Measurements from ENCODE around the gene UFD1.

UFD1 gene, protein sequence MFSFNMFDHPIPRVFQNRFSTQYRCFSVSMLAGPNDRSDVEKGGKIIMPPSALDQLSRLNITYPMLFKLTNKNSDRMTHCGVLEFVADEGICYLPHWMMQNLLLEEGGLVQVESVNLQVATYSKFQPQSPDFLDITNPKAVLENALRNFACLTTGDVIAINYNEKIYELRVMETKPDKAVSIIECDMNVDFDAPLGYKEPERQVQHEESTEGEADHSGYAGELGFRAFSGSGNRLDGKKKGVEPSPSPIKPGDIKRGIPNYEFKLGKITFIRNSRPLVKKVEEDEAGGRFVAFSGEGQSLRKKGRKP

DNA sequence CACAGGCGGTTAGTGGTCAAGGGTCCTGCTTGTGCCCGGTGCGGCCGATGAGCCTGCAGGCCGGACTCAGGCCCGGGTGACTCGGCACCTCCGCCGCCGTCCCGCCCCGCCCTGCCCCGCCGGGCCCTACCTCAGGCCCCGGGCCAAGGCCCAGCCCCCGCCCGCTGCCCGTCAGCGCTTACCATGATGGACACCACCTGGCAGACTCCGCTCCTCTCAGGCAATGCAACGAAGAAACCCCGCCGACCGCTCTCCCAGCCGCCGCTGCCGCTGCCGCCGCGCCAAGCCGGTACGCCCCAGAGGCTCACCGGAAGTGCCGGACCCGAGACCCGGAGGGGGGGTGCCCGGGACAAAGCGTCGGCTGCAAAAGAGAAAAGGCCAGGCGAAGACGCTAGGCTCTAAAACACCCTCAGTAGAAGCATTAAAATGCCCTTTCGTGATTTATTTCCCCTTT, at the start of gene UFD1:
Gene UFD1, minus strand, starts transcription at position 293 of the 454 bp plus-strand sequence. Its CDS starts 108 bp downstream, at position 185.
- TF ChIP-seq, protein P1, sequence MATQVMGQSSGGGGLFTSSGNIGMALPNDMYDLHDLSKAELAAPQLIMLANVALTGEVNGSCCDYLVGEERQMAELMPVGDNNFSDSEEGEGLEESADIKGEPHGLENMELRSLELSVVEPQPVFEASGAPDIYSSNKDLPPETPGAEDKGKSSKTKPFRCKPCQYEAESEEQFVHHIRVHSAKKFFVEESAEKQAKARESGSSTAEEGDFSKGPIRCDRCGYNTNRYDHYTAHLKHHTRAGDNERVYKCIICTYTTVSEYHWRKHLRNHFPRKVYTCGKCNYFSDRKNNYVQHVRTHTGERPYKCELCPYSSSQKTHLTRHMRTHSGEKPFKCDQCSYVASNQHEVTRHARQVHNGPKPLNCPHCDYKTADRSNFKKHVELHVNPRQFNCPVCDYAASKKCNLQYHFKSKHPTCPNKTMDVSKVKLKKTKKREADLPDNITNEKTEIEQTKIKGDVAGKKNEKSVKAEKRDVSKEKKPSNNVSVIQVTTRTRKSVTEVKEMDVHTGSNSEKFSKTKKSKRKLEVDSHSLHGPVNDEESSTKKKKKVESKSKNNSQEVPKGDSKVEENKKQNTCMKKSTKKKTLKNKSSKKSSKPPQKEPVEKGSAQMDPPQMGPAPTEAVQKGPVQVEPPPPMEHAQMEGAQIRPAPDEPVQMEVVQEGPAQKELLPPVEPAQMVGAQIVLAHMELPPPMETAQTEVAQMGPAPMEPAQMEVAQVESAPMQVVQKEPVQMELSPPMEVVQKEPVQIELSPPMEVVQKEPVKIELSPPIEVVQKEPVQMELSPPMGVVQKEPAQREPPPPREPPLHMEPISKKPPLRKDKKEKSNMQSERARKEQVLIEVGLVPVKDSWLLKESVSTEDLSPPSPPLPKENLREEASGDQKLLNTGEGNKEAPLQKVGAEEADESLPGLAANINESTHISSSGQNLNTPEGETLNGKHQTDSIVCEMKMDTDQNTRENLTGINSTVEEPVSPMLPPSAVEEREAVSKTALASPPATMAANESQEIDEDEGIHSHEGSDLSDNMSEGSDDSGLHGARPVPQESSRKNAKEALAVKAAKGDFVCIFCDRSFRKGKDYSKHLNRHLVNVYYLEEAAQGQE (IDR thresholded peaks at IDR 0.05; ENCODE audit: low read depth): no peak
- TF ChIP-seq RAD21 (IDR thresholded peaks at IDR 0.05; ENCODE audit: low read depth) (no peak), TCF12 (IDR thresholded peaks at IDR 0.05; ENCODE audit: low read depth) (no peak), MAX (IDR thresholded peaks at IDR 0.05) (0 out of 2 replicates have a peak, but pooled peaks have one; percentile 32), YY1 (IDR thresholded peaks at IDR 0.05; ENCODE audit: low read depth) (no peak), NFIC (IDR thresholded peaks at IDR 0.05) (peak; percentile 52; the same call in 1 of the 2 replicates), TEAD4 (IDR thresholded peaks at IDR 0.05) (no peak), TAF1 (IDR thresholded peaks at IDR 0.05; ENCODE audit: low read depth) (peak; percentile 51; the same call in 1 of the 2 replicates), EP300 (IDR thresholded peaks at IDR 0.05; ENCODE audit: borderline replicate concordance) (peak; percentile 33; the same call in 1 of the 2 replicates)

- no peak for TF ChIP-seq TAF1 (IDR thresholded peaks at IDR 0.05; ENCODE audit: low read depth)
- no peak for TF ChIP-seq TCF12 (IDR thresholded peaks at IDR 0.05; ENCODE audit: low read depth)
- TF ChIP-seq RAD21 (IDR thresholded peaks at IDR 0.05; ENCODE audit: low read depth): no peak
- no peak for TF ChIP-seq CREB1 (IDR thresholded peaks at IDR 0.05; ENCODE audit: low read depth)
- TF ChIP-seq NFIC (IDR thresholded peaks at IDR 0.05): no peak
- no peak for TF ChIP-seq EP300 (IDR thresholded peaks at IDR 0.05; ENCODE audit: borderline replicate concordance)
- TF ChIP-seq FOXM1 (IDR thresholded peaks at IDR 0.05; ENCODE audit: borderline replicate concordance, low read depth): no peak
- no peak for TF ChIP-seq YY1 (IDR thresholded peaks at IDR 0.05; ENCODE audit: low read depth)
- TF ChIP-seq, protein P2, sequence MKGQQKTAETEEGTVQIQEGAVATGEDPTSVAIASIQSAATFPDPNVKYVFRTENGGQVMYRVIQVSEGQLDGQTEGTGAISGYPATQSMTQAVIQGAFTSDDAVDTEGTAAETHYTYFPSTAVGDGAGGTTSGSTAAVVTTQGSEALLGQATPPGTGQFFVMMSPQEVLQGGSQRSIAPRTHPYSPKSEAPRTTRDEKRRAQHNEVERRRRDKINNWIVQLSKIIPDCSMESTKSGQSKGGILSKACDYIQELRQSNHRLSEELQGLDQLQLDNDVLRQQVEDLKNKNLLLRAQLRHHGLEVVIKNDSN (IDR thresholded peaks at IDR 0.05): no peak
- no peak for TF ChIP-seq ZBTB7A (IDR thresholded peaks at IDR 0.05; ENCODE audit: low read depth)
- TF ChIP-seq, protein P1 (IDR thresholded peaks at IDR 0.05; ENCODE audit: low read depth): no peak
- TF ChIP-seq EGR1 (IDR thresholded peaks at IDR 0.05): no peak
- no peak for TF ChIP-seq MAX (IDR thresholded peaks at IDR 0.05)
- no peak for TF ChIP-seq TEAD4 (IDR thresholded peaks at IDR 0.05)
- TF ChIP-seq CEBPB (IDR thresholded peaks at IDR 0.05): no peak
Measured at GRCh38 chr22:19527861-19528417, 48.9 kb upstream of the UFD1 start.

DNA sequence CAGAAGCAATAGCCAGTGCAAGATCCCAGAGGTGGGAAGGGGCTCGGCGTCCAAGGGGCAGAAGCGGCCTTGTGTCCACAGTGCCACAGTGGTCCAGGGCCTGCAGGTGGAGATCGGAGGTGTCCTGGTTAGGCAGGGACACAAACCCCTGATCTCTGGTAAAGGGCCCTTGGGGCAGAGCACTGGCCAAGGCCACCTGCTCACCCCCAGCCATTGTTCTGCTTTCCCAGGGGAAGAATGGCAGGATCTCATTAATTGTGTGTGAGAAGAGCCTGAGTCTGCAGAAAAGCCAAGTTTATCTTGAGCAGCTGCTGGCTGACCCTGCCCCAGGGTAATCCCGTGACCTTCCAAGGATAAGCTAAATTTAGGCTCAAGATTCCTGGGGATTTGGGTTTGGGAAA, 48.3 kb upstream of the UFD1 start:
- no peak for TF ChIP-seq MAX (IDR thresholded peaks at IDR 0.05)
- TF ChIP-seq FOXM1 (IDR thresholded peaks at IDR 0.05; ENCODE audit: borderline replicate concordance, low read depth): no peak
- no peak for TF ChIP-seq TAF1 (IDR thresholded peaks at IDR 0.05; ENCODE audit: low read depth)
- TF ChIP-seq, protein P1 (IDR thresholded peaks at IDR 0.05; ENCODE audit: low read depth): no peak
- TF ChIP-seq, protein P2 (IDR thresholded peaks at IDR 0.05): no peak
- no peak for TF ChIP-seq EP300 (IDR thresholded peaks at IDR 0.05; ENCODE audit: borderline replicate concordance)
- no peak for TF ChIP-seq CREB1 (IDR thresholded peaks at IDR 0.05; ENCODE audit: low read depth)
- no peak for TF ChIP-seq EGR1 (IDR thresholded peaks at IDR 0.05)
- TF ChIP-seq YY1 (IDR thresholded peaks at IDR 0.05; ENCODE audit: low read depth): no peak
- no peak for TF ChIP-seq TEAD4 (IDR thresholded peaks at IDR 0.05)
- TF ChIP-seq NFIC (IDR thresholded peaks at IDR 0.05): no peak
